GM21576 (cell line): ENCODE measurements around the gene TGFBR3L.
"Not testable (repeated sequence)": the region's sequence is repeated elsewhere in the genome, so short reads cannot be mapped to it uniquely, and the experiment has no call there.

Experiments used
- ATAC-seq: cut with Tn5 transposase; IDR thresholded peaks from one replicate; pipeline ENCODE4 v1.9.1; 2021; ENCODE audit warnings: mild to moderate bottlenecking, moderate library complexity; ENCODE audit not compliant: unreplicated experiment

TGFBR3L gene

DNA sequence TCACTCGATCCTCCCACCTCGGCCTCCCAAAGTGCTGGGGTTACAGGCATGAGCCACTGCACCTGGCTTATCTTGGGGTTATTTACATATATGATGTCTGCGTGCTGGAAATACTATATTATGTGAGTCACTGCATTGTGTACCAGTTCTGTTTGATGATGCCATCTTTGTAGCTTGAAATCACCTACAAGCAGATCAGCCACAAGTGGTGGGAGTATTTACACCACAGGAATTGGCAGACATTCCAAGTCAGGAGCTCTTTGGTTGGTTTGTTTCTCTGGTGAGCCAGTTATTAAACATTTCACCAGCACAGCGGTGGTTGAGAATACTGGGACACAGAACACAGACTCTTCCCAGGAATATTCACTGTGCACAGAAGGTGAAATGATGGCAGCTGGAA lies 33.3 kb downstream of the TGFBR3L start:
- ATAC-seq: no peak

DNA sequence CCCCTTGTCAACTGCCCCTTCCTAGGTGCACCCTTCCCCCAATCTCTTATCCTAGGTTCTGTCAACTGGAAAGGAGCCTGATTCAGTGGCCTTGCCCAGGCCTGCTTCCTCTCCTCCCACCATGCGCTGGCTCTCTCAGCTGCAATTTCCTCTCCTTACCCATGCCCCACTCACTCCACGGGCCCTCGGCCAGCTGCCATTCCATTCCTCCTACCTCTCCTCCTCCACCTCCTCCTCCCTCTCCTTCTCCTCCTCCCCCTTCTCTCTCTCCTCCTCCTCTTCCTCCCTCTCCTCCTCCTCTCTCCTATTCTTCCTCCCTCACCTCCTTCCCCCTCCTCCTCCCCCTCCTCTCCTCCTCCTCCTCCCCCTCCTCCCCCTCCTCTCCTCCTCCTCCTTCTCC lies 38.4 kb downstream of the TGFBR3L start:
- no peak for ATAC-seq

DNA sequence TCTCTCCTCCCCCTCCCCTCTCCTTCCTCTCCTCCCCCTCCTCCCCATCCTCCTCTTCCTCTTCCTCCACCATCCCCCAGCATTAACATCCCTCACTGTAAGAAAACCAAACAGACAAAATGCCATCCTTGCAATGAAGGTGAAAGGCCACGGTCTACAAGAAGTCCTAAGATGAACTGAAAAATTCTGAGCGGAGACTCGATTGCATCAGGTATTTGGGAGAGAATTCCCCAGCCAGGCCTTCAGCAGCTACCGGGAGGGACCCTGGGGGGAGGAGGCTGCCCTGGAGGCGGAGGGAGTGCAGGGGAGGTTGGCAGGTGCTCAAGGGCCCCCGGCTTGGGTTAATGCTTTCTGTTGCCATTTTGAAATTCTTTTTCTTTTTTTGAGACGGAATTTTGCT lies 38.9 kb downstream of the TGFBR3L start:
- no peak for ATAC-seq

DNA sequence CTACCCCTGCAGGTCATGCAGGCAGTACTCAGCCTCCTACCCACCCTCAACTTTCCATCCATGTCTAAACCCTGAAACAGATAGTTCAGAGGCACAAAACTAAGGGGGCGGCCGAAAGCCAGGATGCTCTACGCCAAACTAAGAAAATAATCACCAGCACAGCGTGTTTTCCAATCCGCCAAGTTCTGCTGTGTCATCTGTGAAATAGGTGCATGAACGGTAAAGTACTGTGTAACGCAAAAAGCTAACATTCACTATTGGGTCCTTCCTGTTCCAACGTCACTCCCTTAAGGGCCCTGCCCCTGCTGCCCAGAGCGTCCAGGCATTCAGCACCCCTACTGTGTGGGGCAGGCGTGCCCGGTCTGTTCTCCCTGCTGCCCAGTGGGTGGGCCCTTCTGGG lies 41.1 kb downstream of the TGFBR3L start:
- no peak for ATAC-seq

DNA sequence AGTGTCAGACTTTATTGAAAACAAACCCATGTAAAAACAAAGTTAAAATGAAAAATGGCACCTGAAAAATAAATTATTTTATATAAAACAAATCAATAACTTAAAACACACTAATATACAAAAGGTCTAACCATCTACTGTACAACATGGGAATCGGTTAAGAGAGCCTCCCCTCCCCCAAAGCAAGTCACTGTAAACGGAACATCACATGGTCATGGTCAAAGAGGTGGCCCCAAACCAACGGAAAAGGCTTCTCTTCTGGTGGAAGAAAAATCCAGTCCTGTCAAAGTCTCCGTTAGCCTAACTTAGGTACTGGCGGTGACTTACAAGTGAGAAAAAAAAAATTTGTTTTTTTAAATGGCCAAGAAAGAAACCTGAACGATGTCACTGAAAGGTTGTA lies 44.6 kb downstream of the TGFBR3L start:
- no peak for ATAC-seq

DNA sequence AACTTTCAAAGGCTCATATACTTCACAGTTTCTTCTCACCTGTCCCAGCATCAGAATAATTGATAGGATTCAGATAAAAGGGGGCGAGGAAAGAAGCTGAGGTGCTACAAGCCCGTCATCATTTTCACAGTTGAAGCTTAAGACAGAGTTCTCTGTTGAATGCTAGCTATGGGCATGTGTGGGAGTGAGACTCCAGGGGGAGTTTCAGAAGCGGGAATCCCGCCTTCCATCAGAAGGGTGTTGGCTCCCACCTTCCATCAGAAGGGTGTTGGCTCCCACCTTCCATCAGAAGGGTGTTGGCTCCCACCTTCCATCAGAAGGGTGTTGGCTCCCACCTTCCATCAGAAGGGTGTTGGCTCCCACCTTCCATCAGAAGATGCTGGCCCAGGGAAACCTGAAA lies 46.5 kb downstream of the TGFBR3L start:
- not testable (repeated sequence) for ATAC-seq

DNA sequence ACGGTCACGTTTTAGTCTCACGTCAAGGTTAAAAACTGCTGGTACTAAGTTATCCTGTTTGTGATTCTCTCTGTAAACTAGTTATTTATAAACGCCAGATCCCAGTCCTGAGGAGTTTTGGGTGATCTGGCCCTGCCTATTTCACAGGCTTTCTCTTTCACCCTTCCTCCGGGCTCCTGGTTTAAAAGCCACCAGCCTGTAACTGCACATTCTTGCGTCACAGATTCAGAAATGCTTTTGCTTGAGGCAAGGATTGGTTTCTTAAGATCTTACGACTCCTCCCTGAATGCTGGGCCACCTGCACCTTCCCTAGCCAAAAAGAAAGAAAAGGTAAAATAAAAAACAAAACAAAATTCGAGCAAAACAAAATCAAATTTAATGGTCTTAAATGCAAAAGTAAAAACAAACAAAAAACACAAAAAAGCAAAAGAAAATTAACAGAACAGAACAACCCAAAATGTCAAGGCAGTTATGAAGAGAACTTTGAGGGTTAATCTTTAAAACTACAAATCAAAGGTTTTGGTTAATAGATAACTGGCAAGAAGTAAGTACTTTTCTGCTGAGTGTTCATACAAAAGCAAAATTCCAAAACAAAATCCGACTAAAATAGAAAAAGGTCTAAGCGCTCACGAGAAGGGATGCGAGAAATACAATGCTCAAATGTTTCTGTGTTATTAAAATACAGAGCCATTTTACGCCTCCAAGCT lies 47.4 kb downstream of the TGFBR3L start:
- no peak for ATAC-seq

DNA sequence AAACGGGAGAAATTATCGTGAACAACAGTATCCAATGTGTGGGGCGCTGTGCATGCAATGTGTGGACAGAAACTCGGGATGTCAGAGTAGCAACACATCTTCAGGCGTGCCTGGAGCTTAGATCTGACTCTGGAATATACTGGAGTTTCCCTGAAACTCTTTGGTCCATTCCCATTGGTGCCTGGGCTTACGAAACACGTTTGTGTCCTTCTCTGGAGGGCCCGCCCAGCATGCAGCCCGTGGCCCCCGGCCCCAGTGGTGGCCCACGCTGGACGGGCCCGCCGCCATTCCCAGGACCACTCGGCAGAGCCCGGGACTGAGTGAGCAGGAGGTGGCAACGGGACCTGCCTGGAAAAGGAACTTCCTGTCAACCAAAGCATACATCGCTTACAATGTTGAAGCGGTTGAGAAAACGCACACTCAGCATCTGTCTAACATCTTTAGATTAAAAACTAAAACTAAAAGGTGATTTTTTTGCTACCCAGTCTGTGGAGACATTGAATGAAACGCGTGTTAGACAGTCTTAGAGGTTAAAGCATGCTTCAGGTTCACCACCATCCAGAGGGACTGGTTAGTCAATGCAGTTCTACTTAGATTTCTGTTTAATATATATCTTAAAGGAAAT lies 48.1 kb downstream of the TGFBR3L start:
- ATAC-seq: no peak

DNA sequence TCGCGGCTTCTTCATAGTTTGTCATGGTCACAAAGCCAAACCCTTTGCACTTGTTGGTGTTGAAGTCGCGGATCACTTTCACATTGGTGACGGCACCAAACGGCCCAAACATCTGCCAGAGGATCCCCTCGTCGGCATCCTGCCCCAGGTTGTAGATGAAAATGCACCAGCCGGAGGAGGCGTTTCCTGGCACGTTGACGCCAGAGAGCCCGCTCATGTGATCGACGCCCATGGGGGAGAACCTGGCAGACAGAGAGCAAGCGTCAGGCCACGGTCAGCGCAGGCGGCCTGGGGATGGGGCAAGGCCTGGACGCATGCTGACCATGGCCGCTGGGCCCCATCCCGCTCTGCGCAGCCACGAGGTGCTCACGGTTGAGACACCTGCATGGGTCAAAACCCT lies 48.9 kb downstream of the TGFBR3L start:
- ATAC-seq: no peak

DNA sequence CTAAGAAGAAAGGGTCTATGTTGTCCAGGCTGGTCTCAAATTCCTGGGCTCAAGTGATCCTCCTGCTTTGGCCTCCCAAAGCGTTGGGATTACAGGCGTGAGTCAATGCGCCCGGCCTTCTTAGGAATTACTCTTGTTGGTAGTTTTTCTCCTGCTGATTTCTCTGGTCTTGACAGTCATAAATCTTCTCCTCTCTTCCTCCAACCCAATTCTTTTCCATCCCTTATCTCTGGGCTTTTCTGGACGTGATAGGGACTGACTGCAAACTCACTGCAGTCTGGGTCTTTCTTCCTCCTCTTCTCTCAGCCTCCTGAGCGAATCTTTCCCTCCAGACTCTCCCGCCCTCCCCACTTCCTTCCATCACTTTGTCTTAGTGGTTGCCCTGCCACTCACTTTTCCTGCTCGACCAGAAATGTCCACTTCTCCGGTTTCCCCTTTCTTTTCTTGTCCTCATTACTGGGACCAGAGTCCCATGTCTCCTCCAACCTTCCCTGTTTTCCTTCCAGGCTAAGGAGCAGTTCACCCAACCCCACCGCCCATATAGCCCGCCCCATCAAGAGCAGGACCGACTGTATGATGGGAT lies 50.7 kb downstream of the TGFBR3L start:
- ATAC-seq: no peak

DNA sequence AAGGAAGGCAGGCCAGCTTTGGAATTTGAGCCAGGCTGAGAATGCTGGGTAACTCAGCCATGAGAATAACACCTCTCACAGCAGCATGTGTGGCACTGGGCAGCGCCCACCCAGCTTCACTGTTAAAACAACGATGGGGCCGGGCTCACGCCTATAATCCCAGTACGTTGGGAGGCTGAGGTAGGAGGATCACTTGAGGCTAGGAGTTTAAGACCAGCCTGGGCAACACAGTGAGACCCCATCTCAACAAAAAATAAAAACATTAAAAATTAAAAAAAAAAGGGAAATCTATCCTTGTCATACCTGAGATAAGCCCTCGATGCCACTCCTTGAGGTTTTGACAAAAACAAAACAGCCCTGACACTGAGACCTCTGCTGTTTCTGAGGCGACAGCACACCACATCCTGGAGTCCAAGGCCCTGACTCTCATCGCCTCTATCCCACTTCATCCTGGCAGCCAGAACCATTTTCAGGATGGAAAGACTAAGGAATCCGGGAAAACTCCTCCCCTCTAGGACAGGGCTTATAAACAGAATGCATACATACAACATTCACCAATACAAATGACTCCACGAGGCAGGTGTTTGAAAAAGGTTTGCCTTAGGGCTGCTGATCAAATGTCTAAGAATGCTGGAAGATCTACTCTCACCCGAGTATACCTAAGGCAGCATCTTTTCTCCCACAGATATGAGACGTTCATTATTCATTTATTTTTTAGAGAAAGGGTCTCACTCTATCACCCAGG lies 51.5 kb downstream of the TGFBR3L start:
- no peak for ATAC-seq

DNA sequence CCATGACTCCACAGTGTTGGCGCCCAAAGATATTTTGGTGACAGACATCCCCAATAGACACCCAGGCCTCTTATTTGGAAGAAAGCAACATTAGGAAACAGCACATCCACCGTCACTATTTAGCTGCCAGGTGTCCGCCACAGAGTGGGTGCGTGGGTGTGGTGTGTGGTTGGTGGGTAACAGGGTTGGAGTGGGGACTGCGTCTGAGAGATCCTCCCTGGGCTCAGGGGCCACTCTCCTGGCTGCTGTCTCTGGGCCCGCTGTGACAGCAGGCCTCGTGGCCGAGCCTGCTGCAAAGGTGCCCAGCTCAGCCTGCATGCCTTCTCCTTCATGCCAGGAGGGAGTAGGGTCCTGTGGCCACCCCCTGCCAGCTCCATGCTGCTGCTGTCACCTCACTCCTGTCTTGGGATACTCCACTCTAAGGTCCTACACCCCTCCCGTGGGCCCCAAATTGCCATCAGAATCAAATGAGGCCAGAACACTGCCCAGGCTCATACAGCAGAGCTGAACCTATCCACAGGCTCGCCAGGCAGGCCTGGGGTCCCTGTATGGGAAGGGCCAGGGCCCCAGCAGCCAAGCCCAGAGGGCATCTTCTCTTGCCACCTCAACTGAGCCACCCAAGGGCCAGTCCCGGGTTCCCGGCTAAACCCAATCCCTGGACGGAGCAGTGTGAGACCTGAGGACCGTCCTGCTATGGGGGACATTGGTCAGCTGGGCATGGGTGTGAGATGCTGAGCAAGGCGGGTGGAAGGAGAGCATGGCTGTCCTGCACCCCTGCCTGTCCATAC lies 53.6 kb downstream of the TGFBR3L start:
- no peak for ATAC-seq
